Neural cell (in vitro differentiated cells): Measurements from ENCODE around the gene MCUR1.

Source experiments
- TAF1 ChIP-seq: IDR thresholded peaks from 2 replicates; pipeline ENCODE4 v1.6.1; 2012; ENCODE audit warnings: low read depth
- TF ChIP-seq, protein P1 (sequence below): fragments of 450-650 bp; IDR thresholded peaks from 2 replicates; pipeline ENCODE4 v1.5.1; 2014; ENCODE audit warnings: antibody characterized with exemption, mild to moderate bottlenecking, moderate library complexity; ENCODE audit not compliant: poor library complexity, severe bottlenecking

DNA sequence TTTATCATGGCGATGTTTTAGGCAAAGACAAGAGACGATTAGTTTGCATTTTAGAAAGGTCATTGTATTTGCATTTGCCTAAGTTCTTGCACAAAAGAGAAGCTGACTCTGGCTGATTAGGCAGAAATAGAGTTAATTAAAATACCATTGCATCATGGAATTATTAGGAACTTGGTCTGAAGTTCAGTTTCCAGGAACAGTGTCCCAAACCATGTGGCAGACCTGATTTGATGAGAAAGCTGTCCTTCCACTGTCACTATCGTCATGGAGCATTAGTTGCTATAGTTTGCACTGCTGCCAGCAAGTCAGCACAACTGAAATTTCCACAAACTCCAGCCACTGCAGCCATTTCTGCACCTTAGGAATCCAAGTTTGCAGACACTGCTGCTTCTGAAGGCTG is 24.3 kb upstream of the MCUR1 start:
- TF ChIP-seq, protein P1, sequence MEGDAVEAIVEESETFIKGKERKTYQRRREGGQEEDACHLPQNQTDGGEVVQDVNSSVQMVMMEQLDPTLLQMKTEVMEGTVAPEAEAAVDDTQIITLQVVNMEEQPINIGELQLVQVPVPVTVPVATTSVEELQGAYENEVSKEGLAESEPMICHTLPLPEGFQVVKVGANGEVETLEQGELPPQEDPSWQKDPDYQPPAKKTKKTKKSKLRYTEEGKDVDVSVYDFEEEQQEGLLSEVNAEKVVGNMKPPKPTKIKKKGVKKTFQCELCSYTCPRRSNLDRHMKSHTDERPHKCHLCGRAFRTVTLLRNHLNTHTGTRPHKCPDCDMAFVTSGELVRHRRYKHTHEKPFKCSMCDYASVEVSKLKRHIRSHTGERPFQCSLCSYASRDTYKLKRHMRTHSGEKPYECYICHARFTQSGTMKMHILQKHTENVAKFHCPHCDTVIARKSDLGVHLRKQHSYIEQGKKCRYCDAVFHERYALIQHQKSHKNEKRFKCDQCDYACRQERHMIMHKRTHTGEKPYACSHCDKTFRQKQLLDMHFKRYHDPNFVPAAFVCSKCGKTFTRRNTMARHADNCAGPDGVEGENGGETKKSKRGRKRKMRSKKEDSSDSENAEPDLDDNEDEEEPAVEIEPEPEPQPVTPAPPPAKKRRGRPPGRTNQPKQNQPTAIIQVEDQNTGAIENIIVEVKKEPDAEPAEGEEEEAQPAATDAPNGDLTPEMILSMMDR: no peak
- TF ChIP-seq TAF1: no peak
